GM19240 (cell line): ENCODE data around the gene PELI3.
"Not testable (repeated sequence)": the region's sequence is repeated elsewhere in the genome, so short reads cannot be mapped to it uniquely, and the experiment has no call there.

ENCODE experiments used
- DNase-seq: peaks from one replicate; pipeline ENCODE4 v3.0.0; 2011; ENCODE audit warnings: low spot score; ENCODE audit not compliant: insufficient read length

Gene PELI3, protein sequence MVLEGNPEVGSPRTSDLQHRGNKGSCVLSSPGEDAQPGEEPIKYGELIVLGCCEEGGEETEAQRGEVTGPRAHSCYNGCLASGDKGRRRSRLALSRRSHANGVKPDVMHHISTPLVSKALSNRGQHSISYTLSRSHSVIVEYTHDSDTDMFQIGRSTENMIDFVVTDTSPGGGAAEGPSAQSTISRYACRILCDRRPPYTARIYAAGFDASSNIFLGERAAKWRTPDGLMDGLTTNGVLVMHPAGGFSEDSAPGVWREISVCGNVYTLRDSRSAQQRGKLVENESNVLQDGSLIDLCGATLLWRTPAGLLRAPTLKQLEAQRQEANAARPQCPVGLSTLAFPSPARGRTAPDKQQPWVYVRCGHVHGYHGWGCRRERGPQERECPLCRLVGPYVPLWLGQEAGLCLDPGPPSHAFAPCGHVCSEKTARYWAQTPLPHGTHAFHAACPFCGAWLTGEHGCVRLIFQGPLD

DNA sequence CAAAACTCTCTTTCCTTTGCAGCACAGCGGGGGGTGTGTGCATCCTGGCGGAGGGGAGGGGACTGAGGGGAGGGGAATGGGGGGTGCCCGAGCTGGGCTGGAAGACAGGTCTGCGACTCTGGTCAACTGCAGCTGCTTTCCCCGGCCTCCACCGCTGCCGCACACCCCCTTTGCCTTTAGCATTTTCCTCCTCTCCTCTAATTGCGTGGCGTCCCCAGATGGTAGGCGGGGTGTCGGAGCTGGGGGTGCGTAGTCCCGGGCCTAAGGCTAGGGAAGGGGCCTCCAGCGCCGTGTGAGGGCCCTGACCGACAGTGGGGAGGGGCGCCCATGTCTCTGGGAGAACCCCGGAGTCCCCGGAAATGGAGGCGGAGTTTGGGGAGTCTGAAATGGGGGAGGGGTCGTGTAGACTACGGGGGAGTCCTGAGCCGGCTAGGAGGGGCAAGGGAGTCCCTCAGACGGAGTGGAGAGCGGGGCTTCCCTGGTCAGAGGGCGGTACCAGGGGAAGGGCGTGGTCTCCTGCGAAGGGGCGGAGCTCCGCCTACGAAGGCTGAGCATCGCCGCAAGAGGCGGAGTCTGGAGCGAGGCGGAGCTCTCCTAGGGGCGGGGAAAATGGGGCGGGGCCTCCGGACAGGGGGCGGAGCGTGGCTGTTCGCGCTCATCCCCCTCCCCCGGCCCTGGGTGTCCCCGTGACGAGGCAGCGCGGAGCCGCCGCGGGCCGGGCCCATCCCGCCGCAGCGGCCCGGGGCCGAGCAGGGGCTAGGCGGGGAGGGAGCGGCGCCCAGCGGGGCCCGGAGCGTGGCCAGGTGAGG is at the start of gene PELI3:
TSS of gene PELI3 (plus strand) at position 681 of the 809 bp plus-strand sequence. CDS start 1,224 bp downstream, outside the sequence.
- DNase-seq, result peak; percentile 89

DNA sequence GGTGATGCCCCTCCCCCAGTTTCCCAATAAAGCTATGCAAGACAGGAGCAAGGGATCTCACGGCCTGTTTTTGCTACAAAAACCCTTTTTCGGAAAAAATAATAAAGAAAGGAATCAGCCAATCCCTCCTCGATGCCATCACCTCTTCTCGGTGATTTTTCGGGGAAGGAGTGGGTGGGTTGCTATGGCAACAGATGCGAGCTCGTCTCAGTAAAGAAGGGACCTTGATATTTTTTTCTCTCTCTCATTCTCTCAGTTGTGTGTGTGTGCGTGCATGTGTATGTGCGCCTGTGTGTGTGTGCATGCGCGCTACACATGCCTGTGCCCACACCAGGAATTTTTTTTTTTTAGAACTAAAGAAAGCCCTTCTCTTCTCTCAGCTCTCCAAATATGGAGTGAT is 49.7 kb upstream of the PELI3 start:
- no peak for DNase-seq

DNA sequence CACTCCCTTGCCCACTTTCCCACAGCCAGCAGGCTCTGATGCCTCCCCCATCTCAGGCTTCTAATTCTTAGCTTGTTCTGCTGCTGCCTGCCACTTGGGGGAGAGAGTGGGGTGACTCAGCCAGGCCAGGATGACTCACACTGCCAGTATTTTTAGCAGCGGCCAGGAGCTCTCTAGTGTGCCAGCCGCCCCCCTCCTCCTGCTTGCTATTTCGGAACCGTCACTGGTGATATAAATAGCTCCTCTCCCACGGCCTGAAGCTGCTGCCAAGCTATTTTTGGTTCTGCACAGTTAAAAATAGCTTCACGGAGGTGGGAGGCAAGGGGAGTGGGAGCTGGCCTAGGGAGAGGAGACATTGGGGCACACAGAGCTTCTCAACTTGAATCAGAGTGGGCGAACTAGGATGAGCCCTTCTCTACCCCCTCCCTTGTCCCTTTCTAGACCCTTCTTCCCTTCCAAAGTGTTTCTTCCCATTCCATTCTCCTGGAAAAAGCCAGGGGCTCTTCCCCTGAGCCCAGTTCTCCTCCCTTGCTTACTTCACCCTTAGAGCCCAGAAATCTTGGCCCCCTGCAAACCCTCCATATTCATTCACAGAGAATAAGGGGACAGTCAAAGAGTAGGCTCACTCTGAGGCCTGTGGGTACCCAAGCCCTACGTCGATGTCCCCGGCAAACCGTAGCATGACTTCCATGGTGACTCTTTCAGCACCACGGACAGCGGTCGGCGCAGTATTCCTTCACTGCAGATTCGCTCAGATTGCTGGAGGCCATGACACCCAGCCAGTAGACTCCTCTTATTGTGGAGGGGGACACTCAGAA is 48.3 kb upstream of the PELI3 start:
- DNase-seq, result peak; percentile 37

DNA sequence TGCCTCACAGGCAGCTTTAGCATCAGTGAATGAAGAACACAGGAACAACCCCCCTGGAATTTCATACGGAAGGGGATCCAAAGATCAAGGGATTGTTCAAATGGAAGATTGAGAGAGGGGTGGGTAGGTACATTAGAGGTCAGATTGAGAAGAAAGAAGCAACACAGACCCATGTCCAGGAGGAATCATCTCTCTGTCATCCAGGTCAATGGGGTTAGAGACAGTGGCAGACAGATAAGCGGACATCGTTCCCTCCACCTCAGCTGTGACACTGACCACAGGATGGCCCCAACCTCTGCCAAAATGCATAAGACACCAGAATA is 47.8 kb upstream of the PELI3 start:
- DNase-seq, result no peak

DNA sequence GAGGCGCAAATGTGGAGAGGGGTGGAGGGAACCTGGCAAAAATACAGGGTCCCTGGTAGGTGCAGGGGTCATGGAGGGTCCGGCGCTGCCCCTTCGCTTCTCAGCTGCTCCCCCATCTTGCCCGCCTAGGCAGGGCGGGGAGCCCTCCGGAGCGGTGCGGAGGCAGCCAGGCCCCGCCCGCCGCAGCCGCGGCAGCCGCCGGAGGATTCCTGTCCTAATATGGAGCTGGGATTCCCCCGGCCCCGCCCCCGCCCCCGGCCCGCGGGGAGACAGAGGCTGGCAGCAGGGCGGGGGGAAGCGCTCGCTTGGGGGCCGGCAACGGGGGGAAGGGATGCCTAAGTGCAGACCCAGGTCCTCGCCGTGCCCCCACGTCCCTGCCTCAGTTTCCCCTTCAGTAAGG is 46.9 kb upstream of the PELI3 start:
- no peak for DNase-seq

DNA sequence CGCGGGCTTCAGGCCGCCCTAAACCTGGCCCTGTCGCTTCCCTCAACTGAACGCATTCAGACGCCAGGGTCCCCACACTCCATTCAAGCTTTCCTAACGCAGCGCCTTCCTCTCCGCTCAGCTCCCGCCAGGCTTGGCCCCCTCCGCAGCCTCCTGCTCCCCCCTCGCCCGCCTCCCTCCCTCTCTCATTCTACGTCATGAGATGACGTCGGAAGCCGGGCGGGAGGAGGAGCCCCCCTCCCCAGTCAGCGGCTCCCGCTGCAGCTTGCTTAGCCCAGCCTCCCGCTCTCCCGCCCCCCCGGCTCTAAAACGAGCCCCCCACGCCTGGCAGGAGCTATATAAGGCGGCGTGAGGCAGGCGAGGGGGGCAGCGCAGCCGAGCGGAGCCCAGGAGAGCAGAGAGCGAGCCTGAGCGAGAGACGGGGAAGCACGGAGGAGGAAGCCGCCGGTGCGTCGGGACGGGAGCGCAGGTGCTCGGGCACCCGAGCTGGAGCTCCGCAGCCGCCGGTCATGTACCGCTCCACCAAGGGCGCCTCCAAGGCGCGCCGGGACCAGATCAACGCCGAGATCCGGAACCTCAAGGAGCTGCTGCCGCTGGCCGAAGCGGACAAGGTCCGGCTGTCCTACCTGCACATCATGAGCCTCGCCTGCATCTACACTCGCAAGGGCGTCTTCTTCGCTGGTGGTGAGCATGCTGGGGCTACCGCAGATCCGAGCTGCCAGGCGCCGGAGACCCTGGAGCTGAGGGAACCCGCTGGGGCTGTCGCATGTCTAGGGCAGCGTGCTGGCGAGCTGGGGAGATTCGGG is 45.8 kb upstream of the PELI3 start, which contains the start of gene NPAS4:
TSS of gene NPAS4 (plus strand) at position 365 of the 806 bp plus-strand sequence. CDS start at position 510, 145 bp downstream.
- no peak for DNase-seq

DNA sequence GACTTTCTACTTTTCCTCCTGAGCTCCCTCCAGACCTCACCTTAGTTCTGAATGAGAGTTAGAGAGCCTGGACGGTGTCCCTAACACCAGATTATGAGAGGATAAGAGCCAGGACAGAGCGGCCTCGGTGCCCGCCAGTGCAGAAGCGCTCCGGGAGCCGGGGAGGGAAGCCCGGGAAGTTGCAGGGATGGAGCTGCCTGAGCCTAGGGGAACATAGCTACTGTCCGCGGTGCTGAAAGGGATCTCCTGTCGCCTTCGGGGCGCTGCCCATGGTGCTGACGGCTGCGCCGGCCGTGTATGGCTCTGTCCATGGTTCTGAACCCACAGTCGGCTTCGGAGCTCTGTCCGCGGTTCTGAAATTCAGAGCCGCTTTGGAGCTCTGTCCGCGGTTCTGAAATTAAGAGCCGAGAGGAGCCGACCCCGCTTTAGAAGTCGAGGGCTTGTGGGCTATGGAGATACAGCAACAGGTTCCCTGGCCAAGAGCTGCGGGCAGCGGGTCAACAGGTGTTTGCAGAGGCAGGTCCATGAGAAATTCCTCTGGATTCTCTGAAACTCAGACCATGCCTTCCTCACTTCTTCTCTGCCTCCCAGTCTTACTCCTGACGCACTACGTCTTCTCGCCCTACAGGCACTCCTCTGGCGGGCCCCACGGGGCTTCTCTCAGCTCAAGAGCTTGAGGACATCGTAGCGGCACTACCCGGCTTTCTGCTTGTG is 45.1 kb upstream of the PELI3 start:
- DNase-seq, result peak; percentile 78

DNA sequence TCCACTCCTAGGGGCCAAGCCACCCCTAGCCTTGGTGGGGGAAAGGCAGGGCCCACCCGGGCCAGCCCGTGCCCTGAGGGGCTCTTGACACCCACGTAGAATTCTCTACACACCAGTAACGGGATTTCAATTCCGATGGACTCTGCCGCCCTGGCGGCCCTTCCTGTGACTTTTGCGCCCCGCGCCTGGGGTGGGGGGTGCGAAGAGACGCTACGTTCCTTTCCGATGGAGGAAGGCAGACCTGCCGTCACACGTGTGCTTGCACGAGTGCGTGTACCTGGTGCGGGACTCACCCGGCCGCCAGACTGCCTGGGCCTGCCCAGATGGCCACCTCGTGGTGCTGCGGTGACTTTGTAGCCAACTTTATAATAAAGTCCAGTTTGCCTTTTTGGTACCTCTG is 40.4 kb upstream of the PELI3 start:
- DNase-seq, result no peak

DNA sequence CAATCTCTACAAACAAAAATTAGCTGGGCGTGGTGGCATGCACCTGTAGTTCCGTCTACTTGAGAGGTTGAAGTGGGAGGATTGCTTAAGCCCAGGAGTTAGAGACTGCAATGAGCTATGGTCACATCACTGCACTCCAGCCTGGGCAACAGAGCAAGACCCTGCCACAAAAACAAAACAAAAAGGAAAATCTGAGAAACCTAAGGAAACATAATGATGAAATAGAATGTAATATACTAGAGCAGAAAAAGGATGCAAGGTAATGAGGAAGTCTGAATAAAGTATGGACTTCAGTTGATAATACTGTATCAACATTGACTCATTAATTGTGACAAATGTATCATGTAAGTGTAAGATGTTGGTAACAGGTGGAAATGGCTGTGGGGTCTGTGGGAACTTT is 37.8 kb upstream of the PELI3 start:
- DNase-seq, result no peak

DNA sequence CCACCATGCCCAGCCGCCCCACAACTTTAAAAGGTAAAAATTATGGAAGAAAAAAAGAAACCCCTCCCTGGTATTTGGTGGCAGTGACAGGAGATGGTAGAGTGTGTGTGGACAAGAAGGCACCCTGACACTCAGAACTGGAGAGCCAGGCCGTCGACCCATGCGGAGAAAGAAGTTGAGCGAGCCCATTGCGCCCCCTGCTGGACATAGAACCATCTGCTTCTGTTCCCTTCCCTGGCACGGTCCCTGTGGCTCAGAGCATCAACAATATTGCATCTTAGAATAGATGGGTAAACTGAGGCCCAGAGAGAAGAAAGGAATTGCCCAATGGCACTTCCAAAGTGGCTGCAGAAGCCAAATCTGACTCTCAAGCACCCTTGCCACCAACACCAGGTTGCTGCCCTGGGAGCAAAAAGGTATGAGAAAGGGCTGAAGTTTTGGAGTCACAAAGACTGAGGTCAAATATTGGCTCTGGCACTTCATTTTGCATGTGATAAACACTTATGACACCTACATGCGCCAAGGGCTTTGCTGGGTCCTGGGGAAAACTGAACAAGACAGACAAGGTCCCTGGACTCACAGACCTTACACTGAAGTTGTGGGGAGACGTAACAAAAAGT is 36.6 kb upstream of the PELI3 start:
- peak; percentile 70 for DNase-seq

DNA sequence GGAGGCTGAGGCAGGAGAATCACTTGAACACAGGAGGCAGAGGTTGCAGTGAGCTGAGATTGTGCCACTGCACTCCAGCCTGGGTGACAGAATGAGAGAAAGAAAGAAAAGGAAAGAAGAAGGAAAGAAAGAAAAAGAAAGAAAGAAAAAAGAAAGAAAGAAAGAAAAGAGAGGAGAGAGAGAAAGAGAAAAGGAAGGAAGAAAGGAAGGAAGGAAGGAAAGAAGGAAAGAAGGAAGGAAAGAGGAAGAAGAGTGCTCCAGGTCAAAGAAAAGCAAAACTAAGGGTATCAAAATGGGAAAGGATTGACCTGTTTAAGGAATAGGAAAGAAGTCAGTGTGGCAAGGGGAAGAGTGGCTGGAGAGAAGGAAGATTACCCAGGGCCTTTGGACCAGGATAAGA is 35.4 kb upstream of the PELI3 start:
- DNase-seq, result not testable (repeated sequence)

DNA sequence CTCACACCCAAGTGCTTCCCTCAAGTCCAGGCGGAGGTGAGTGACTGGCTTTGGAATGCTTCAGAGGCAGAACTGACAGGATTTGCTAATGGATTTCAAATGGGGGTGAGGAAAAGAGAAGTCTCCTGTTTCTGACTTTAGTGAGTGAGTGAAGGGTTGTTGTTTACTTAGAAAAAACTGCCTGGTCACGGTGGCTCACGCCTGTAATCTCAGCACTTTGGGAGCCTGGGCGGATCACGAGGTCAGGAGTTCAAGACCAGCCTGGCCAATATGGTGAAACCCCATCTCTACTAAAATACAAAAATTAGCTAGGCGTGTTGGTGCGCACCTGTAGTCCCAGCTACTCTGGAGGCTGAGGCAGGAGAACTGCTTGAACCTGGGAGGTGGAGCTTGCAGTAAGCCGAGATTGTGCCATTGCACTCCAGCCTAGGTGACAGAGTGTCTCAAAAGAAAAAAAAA is 34.8 kb upstream of the PELI3 start:
- not testable (repeated sequence) for DNase-seq

DNA sequence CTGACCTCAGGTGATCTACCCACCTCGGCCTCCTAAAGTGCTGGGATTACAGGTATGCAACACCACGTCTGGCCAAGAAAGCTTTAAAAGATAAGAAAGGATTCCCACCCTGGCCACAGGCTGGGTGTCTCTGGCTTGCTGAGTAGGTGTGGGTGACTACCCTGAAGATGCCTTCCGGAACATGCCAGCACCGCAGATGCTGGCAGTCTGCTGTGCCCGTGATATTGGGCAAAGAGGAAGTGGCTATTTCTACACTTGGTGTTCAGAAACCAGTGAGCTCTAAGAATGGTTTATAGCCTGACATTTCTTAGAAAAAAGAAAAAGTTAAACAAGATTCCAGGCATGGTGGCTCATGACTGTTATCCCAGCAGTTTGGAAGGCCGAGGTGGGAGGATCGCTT is 34.1 kb upstream of the PELI3 start:
- DNase-seq, result no peak

DNA sequence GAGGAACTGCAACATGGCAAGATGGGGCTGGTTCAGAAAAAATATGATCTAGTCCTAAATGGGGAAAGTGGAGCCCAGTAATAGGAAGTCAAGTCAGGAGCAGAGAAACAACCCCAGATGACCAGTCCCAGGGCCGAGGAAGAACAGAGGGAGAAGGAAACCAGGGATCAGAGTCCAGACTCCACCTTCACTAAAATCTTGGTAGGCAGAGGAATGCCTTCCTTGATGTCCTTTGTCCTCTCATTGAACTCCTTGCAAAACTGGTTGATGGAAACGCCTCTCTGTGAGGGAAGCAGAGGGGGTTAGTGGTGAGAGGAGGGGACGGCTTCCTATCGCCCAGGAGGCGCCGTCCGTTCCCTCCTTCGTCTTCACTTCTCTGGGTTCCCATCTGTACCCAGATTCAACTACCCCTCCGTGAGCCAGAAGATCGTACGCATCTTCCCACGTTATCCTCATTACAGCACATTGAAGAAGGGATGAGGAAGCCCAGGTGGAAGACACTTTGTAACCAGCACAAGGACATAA is 28.7 kb upstream of the PELI3 start:
- no peak for DNase-seq

DNA sequence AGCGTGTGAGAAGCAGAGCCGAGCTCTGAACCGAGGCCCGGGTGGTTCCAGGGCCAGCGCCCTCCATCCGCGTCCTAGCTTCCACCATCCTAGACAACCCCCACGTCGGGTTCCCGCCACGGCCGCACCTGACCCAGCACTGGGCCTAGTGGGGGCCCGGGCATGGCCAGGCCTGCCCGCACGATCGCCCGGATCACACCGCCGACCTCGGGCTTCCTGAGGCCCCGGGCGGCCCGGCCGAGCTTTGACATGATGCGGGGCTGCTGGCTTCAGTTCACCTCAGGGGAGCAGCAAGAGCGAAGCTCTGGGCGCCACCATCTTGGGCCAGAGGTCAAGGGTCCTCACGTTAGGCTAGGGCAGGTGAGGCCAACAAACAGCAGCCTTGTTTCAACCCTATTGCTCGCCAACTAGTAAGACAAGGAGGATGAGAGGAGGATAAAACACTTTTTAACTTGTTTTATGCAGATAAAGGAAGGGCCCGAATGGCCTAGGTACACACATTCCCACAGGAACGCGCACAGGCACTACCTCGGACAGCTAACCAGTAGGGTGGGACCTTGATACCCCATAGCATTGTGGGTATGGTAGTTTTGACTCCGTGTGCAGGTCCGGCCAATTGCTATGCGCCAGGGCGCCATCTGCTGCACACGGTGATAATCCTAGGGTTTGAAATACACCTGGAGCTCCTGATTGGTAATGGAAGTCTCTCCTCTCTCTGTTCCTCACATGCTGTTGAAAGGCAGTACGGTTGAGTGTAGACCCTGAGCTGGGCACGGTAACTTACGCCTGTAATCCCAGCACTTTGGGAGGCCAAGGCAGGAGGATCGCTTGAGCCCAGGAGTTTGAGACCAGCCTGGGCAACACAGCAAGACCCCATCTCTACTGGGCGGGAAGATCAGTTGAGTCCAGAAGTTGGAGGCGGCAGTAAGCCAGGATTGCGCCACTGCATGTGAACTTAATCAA is 27.9 kb upstream of the PELI3 start, which contains the start of gene MRPL11:
TSS of gene MRPL11 (minus strand) at position 345 of the 963 bp plus-strand sequence. CDS start at position 251, 94 bp downstream.
- DNase-seq, result peak; percentile 98

DNA sequence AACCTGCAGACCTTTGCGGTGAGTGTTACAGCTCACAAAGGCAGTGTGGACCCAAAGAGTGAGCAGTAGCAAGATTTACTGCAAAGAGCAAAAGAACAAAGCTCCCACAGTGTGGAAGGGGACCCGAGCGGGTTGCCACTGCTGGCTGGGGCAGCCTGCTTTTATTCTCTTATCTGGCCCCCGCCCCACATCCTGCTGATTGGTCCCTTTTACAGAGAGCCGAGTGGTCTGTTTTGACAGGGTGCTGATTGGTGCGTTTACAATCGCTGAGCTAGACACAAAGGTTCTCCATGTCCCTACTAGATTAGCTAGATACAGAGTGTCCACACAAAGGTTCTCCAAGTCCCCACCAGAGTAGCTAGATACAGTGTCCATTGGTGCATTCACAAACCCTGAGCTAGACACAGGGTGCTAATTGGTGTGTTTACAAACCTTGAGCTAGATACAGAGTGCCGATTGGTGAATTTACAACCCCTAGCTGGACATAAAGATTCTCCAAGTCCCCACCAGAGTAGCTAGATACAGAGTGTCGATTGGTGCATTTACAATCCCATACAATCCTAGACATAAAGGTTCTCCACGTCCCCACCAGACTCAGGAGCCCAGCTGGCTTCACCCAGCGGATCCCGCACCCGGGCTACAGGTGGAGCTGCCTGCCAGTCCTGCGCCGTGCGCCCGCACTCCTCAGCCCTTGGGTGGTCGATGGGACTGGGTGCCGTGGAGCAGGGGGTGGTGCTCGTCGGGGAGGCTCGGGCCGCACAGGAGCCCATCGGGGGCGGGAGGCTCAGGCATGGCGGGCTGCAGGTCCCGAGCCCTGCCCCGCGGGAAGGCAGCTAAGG is 26.4 kb upstream of the PELI3 start:
- DNase-seq, result not testable (repeated sequence)

DNA sequence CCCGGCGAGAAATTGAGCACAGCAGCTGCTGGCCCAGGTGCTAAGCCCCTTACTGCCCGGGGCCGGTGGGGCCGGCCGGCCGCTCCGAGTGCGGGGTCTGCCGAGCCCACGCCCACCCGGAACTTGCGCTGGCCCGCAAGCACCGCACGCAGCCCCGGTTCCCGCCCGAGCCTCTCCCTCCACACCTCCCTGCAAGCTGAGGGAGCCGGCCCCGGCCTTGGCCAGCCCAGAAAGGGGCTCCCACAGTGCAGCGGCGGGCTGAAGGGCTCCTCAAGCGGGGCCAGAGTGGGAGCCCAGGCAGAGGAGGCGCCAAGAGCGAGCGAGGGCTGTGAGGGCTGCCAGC is 25.8 kb upstream of the PELI3 start:
- DNase-seq, result not testable (repeated sequence)
